ENCODE results near the gene MACROH2A2.

GRCh38 chr10:70109064-70109729 is 56.6 kb downstream of the MACROH2A2 start:
- TF ChIP-seq EP300 (IDR thresholded peaks at IDR 0.05) = no peak
- no peak for TF ChIP-seq CTCF (IDR thresholded peaks at IDR 0.05)
- TF ChIP-seq POLR2AphosphoS5 (IDR thresholded peaks at IDR 0.05) = no peak
- no peak for TF ChIP-seq POLR2A (IDR thresholded peaks at IDR 0.05)
